Cerebellar cortex (tissue), 1 donor: Measurements from ENCODE around the gene KIRREL1.

Experiments used
- DNase-seq: peaks from one replicate; pipeline ENCODE4 v3.0.0-alpha.2; 2015; ENCODE audit warnings: low spot score

KIRREL1 gene

GRCh38 chr1:157975228-157975950 lies 18.1 kb upstream of the KIRREL1 start:
- DNase-seq, result no peak

GRCh38 chr1:157976888-157977287 lies 16.6 kb upstream of the KIRREL1 start:
- no peak for DNase-seq

DNA sequence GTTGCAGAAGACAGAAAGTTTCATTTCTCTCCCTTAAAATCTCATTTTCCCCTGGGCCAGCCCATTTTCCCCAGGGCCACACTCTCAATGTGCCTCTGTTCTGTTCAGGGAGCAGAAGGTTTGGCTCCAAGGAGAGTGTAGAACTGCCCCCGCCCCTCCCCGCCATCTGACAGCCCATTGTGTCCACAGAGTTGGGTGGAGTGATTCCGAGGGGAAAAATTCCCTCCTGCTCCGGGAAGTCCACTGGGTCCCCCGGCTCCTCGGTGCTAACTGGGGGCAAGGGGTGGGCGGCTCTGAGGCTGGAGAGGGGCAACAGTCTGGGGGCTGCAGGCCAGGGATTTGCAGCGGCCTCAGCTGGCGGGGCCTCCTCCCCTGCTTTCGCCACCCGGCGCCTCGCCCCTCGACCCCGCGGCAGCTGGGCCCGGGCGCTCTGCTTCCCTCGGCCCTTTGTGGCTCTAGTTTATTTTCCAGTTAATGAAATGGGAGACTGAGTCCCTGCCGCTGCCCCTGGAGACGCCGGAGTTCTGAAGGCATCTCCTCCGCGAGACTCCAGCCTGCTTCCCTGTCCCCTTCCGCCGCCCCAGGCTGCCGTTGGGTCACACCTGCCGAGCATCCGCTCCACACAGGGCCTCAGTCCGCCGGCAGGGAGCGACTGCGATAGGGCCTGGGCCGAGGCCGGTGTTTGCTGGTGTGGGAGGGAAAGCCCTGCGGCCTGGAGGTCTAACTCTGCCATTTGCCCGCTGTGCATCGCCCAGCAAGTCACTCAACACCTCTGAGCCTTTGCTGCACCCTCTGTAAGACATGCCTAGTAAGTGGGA lies 14.7 kb upstream of the KIRREL1 start:
- DNase-seq, result no peak

- no peak for DNase-seq
Observed at GRCh38 chr1:157982136-157982535, 11.3 kb upstream of the KIRREL1 start.

- DNase-seq, result no peak
Observed at GRCh38 chr1:157983787-157984186, 9.7 kb upstream of the KIRREL1 start.

- DNase-seq, result no peak
Observed at GRCh38 chr1:157984469-157984868, 9.0 kb upstream of the KIRREL1 start.

- no peak for DNase-seq
Observed at GRCh38 chr1:157985473-157985872, 8.0 kb upstream of the KIRREL1 start.

DNA sequence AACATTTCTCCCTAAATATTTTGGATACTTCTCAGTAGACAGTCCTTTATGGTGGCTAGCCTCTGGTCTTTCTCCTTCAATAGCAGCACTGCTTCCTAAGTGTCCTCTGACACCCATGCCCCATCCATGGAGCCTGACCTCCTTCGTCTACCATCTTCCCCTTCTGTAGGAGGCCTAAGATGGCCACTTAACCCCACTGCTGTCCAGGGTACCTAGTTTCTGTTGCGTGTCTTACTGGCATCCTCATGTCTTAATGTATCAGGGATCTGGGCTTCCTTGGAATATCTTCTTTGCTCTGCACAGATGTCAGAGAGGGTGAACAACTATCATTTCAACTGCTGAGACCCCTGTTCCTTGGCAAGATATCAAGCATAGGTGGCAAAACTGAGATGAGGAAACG lies 5.4 kb upstream of the KIRREL1 start:
- DNase-seq, result no peak

GRCh38 chr1:157992031-157992832 lies 1.2 kb upstream of the KIRREL1 start:
- DNase-seq, result peak; percentile 63

GRCh38 chr1:157992833-157993146 lies 655 bp upstream of the KIRREL1 start:
- DNase-seq, result no peak

DNA sequence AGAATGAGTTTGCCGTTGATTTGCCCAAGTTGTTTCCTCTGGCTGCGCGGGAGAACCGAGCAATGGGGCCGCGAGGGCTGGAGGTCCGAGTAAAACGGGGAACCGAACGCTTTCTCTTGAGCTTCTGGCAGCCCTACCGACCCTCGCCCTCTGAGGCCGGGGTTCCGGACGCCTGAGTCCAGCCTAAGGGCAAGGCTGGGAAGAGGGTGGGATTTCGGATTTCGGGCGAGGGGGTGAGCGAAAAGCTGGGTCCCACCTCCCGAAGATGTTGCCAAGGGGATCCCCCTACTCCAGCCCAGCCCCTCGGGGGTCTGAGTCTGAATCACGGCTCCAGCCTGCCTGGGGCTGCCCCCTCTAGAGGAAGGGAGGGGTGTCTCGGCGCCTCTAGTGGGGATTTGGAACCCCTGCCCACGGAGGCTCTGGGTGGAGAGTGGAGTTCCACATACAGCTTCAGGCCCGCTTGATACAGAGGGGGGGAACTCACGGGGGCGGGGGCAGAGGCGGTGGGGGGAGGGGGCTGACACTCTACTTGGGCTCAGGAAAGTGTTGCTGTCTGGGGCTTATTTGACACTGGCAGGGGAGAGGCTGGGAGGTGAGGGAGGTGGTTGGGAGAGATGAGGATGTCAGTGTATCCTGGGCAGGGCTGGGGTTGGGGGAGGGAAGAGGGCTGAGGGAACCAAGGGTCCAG lies 617 bp downstream of the KIRREL1 start:
- no peak for DNase-seq

GRCh38 chr1:157994704-157995582 lies 1.5 kb downstream of the KIRREL1 start:
- no peak for DNase-seq

- no peak for DNase-seq
Observed at GRCh38 chr1:157995583-157996169, 2.2 kb downstream of the KIRREL1 start.

GRCh38 chr1:157996433-157996832 lies 3.0 kb downstream of the KIRREL1 start:
- DNase-seq, result no peak

DNA sequence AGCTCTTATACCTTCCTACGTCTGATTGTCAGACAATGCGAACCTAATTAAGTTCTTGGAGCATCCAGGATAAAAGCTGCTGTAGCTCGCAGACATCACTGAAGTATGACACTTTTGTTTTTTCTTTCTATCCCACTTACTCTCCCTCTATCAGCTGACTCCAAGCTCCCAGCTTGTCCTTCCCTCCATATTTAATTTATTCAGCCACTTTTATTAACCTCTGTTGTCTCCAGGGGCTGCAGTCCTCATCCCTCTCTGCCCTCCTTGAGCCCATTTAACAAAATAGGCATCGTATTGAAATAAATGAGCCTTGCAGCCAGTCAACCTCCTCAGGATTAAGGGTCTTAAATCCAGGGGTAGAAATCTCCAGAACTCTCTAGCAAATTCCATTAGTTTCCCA lies 7.1 kb downstream of the KIRREL1 start:
- no peak for DNase-seq

DNA sequence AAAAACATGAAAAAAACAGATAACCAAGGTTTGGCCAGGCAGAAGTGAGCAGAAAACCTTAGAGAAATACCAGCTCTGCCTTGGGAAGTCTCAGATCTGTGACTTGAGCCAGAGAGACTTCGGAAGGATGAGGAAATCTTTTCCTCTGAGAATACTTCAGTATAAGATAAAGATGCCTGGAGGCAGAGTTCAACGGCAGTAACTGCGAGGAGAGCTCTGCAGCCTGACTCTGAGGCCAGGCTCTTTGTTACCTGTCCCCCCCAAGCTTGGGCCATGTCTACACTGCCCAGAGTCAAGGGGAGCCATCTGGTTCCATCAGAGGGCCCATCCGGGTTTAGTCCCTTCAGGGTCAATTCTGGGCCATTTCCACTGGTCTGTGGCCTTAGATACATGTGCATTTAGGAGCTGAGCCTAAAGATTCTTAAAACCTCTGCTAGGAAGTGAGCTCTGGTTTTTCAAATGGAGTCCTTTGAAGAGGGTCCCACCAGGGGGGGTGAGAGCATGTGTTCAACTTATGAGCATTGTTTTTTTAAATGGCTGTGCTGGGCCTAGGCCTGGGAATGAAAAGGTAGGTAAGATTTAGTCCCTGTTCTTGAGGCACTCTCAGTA lies 8.7 kb downstream of the KIRREL1 start:
- DNase-seq, result no peak

DNA sequence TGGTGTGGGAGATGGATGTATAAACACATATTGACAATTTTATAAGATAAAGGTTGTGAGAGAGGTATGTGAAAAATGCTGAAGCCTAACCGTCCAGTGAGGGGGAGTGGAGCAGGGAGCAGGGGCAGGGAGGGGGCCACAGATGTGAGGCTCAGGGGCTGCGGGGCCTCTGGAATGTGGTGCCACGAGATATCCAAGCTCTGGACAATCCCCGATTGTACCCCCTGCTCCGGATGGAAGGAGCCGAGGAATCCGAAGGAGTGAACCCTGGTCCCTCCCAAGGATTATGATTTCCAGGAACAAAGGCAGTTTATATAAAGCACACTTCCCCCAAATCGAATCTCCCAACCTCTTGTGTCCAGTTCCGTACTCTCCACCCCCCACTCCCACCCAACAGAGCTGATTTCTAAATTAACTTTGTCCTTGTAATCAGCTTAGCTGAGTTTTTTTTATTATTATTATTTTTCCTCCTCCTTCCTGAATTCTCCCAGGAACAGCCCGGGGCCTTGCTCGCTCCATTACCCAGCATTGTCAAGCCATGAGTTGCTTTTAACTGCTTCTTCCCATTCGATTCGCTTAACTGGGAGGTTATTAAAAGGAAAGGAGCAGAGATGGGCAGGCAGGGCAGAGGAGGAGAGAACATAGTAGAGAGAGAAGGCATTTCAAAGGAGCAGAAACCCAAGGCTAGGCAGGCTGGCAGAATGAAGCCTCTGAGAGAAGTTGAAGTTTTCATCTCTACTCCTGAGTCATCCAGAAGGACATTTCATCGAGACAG lies 9.4 kb downstream of the KIRREL1 start:
- no peak for DNase-seq

DNA sequence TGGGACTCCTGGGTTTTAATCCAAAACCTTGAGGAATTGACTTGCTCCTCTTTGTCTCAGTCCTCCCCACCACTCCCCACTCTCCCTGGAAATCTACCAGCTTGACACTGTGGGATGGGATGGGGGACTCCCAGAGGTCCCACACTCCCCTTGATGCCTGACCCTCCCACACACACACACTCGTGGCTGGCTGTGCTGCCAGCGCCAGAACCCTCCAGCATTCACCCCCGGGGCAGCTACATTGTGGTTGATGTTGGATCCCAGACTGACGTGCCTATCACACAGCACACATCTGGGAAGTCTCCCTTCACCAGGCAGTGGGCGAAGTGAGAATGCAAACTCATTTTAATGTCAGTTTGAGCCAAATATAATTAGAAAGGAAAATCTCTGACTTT lies 10.0 kb downstream of the KIRREL1 start:
- DNase-seq, result no peak

GRCh38 chr1:158005224-158005623 lies 11.8 kb downstream of the KIRREL1 start:
- no peak for DNase-seq

DNA sequence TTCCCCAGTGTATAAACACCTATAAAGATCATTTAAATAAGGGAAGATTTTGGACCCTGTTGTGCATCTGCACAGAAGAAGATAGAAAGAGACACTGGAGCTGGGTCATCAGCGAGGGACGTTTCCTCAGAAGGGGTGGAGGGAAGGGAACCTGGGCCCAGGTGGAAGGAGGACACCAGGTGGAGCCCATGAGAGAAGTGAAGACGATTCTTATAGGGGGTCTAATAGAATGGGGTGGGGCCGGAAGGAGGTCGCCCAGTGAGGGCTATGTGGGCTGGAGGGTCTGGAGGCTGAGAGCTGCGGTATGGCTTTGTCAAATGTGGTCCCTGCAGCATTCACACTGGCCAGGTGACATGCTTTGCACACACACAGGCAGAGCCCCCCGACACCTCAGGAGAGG lies 13.7 kb downstream of the KIRREL1 start:
- no peak for DNase-seq
